ENCODE results near the gene RHO. TPM values are rescaled to one million over a fixed set of nuclear protein-coding genes. Genes with fewer than 3 reads are reported as not detected.
A peak's percentile ranks its signal among the peaks of the same experiment; 100 is the strongest.

Gene RHO
- total RNA-seq, 1 donor from 2014 or later: not detected

DNA sequence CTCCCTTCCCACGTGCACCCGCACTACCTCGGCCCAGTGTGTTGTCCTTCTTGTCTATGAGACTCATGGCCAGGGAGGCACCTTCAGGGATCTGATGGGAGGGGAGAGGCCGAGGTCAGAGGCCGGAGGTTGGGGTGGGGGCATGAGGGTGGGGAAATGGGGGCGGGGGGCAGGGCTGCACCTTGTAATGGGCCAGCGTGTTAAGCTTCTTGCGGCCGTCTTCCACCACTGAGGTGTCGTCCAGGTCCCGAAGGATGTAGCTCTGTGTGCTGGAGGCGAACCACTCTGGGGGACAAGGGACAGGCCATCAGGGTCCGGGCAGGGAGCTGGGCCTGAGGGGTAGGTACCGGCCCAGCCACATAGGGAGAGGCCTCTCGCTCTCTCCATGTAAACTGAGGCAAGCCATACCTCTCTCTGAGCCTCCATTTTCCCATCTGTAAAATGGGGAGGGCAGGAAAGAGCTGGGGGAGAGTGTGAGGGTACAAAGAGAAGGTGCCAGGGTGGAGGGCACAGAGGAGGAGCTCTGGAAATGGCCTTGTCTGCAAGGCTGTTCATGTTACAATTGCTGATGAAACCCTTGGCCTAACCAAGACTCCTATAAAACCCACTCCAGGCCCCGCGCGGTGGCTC lies 33.3 kb downstream of the RHO start:
- no peak for DNase-seq

DNA sequence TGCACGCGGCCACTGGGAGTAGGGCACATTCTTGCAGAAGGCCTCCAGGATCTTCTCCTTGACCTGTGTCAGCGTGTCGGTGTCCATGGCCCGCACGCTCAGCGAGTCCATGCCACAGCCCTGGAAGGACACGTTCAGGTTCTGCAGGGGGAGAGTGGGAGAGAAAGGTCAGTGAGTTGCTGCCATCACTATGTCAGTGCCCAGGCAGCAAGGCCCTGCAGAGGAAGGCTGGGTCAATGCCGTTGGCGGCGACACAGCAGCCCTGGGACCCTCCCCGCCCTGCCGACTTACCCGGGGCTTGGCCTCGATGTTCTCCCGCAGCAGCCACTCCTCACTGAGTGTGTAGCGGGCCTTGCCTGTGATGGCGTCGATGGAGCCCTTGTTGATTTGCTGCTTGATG lies 34.4 kb downstream of the RHO start:
- DNase-seq: no peak

DNA sequence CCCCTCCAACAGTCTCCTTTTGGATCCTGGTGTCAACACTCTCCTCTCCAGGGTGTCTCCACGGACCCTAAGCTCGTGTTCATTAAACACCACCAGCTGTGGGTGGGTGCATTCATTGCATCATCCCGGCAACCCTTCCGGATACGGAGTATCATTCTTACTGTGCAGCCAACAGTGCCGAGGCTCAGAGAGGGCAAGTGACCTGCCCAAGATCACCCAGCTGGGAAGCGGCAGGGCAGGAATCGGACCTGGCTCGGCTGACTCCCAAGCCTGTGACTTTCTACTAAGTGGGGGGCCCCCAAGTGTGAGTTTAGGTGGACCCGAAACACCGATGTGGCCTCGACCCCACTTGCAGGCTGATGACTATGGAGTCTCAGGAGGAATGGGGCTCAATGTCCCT lies 34.9 kb downstream of the RHO start:
- no peak for DNase-seq

DNA sequence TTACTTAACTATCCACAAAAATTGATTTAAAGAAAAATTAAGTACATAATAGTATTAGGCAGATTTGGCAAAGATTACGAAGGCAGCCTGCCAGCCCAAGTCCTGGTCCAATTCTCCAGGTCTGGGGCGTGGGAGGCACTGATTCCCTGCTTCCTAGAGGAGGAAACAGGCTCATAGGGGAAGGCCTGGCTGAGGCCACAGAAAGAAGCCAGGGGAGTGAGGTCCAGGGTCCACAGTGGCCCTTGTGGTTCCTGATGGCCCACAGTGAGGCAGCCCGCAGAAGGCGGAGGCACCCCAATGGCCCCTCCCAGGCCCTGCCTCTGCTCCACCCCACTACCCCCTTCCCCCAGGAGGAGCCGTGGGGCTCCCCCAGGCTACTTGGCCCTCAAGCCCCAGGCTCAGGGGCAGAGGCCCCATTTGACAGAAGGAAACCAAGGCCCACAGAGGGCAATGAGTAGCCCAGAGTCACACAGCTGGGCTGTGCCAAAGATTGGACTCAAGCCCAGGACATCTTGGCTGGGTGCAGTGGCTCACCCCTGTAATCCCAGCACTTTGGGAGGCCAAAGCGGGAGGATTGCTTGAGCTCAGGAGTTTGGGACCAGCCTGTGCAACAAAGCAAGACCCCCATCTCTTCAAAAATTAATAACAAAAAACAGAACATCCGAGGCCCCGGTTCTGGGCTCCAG lies 35.6 kb downstream of the RHO start:
- no peak for DNase-seq

DNA sequence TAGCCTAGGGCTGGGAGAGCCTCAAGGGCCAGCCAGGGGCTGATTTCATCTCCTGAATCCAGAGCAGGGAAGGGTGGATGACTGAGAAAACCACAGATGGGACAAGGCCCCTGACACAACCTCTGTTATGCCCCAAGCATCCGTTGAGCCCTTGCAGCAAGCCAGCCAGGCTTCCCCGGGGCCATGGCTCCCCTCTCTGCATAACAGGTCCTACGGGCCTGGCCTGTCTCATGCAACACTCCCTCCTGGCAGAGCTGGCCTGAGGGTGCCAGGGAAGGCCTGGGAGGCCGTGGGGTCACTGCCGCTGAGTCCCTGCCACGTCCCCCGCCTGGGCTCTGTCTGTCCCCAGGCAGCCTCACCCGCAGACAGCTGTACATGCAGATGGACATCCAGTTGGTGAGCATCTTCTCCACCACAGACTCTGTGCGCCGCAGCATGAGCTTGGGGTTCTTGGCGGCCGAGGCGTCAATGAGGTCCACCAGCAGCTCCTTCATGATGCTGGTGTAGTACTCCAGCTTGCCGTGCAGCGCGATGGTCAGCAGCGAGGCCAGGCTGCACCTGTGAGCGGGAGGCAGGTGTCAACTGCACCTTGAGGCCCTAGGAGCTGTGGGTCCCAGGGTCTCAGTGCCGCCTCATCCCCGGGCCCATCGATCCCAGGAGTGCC lies 36.7 kb downstream of the RHO start:
- no peak for DNase-seq

DNA sequence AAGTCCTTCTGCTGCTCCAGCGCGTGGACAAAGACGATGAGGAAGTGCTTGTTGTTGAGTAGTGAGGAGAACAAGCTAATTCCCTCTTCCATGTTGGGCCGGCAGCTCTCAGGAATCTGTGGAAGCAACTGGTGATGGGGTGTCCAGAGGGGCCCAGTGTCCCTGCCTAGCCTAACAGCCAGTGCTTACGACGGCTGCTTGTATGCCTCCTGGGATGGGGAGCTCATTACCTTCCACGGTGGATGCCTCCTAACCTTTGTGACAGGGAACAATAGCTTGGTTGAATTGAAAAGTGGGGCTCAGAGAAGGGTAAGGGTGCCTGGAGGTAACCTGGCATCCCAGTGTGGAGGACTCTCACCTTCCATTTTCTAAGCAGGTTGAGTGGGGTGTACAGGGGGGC lies 37.5 kb downstream of the RHO start:
- no peak for DNase-seq

DNA sequence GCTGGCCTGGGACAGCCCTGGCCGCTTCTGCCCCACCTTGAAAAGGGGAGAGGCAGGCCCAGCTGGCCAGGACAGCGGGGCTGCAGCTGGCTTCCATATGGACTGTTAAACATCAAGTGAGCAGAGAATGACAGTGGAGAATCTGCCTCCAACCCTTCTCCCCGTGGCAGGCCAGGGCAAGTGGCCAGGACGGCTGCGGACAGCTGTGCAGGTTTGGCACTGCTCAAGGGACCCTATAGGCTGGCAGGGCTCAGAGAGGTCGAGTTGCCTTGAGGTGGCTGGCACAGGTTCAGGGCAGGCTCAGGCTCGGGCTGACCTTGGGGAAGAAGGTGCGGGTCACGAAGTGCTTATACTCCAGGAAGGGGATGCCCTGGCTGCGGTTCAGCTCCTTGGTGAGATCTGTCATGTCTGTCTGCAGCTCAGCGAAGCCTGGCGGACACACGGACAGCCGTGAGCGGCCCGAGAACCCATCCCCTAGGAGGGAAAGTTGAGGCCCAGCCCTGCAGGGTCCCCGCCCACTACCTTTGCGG lies 38.8 kb downstream of the RHO start:
- no peak for DNase-seq

DNA sequence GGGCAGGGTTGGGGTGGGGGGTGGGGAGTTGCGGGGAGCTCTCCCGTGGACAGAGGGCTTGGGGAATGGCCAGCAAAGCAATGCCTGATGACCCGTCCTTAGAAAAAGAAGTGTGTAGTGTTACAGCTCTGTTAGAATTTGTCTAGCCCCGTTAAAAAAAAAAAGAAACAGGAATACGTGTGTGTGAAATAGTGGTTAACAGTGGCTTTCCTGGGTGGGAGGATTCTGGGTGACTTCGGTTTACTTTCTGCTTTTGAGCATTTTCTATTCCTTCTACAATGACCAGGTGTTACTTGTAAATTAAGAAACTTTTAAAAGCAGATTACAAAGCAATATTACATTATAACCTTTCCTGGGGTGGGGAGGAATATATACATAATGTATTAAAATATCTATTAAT lies 39.5 kb downstream of the RHO start:
- DNase-seq: no peak

DNA sequence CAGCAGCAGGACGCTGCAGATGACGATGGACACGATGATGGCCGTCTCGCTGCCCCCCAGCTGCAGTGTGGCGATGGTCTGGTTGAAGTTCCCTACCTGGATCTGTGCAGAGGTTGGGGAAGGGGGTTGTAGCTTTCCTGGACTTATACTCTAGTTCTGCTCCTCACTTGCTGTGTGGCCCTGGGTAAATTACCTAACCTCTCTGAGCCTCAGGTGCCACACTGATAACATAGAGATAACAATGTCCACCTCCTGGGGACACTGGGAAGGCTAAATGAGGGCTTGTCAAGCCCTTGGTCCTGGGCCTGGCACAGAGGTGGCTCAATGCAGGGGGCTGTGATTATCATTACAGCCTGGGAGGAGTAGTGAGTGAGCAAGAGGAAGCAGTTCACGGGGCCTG lies 41.4 kb downstream of the RHO start:
- no peak for DNase-seq

DNA sequence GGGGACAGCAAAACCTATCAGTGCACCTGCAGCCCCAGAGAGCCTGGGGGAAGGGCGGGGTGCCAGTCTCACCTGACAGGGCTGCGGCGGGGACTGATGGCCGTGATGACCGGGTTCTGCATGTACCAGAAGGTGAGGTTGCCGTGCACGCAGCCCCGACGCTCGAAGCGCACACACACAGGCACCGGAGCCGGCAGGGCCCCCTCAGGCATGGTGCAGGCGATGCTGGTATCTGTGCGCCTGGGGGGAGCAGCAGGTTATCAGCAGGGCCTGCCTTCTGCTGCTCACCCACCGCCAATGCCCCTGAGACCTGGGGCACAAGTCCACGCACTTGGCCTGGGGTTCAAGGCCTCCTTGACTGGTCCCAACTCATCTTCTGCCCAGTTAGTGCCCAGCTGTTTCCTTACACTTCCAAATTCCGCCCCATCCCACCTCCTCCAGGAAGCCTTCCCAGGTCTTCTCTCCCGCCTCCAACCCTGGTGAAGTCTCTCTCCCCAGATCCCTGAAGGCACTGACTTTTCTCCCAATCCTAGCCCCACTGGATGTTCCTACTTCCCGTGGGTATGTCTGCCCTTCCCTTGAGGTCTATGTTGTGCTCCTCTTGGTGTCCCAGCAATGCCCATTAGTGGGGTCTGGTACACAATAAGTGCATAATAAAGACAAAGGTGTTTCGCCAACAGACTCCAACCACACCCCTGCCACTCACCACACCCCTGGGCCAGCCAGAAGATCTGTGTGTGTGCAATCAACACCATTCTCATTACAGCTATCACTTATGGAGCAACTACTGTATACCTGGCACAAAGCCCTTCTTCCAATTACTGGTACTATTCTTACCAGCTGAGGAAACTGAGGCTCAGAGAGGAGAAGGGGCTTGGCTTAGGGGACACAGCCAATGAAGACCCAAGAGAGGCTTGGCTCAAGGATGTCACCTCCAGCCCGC lies 43.4 kb downstream of the RHO start:
- DNase-seq: no peak

DNA sequence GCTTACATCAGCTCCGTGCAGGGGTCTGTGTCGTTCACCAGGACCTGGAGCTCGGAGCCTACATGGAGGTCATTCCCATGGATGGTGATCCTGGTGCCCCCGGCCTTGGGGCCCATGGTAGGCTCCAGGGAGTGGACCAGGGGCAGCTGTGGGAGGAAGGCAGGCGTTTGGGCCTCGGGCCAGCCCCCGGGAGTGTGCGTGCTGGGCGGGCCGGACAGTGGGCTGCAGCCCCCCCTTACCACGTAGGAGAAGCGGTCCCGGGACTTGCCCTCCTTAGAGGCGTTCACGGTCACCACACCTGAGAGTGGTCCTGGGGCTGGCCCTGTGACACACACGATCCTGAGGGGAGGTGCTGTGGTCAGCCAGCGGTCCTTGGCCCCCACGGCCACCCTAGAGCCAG lies 44.2 kb downstream of the RHO start:
- no peak for DNase-seq

DNA sequence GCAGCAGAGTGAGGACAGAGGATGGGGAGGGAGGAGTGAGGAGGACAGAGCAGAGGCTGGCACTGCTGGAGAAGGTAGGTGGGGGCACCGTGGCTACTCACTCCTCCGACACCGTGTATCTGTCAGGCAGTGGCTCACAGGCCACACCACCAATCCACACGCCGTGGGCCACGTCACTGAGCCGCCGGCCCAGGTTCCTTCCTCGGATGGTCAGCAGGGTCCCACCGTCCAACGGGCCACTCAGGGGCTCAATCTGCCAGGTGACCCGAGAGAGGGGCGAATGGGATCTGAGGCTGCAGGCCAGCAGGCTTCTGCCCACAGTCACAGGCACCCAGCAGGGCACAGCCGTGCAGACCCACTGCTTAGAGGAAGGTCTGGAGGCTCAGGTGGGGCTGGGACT lies 45.1 kb downstream of the RHO start:
- DNase-seq: no peak

DNA sequence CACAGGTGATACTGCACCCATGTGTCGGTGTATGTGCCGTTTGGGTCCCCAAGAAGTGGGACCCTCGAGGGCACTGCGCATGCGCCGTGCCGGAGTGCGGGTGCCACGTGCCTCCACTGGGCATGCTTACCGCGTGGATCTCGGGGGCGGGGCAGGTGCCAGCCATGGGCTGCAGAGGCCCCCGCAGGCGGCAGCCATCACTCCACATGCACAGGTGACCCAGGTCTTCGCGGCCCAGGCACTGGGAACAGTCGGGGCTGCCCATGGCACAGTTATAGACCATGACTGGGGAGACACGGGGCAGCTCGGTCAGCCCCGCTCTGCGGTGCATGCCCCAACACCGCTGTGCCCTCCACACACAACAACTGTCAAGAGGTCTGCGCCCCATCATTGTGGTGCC lies 45.8 kb downstream of the RHO start:
- DNase-seq: no peak

DNA sequence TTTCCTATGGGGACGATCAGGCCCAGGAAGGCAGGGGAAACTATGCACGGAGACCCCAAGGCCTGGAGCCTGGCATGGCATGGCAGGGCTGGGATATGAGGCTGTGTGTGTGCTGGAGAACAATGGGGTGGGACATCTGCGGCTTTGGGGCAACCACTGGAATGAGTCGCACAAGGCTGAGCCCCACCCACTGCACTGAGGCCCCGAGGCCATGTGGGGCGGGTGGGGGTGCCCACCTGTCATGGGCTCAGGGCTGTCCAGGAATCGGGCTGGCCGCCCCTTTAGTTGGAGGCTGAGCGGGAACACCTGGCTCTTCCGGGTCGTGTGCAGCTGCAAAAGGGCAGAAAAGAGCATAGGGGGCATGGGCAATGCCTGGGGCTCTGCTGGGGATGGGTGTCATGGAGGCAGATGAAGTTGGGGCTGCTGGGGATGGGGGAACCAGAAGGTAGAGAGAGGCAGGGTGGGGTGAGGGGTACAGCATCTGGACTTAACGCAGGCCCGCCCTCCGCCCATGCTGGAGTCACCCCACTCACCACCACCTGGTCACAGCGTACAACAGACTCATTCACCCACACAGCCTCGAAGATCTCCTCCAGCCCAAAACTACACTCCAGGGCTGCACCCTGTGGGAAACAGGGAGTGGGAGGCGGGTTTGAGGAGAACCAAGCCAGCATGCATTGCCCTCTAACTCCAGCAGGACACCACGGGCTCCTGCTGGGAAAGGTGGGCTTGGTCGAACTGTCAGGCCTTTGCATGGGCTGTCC lies 47.0 kb downstream of the RHO start:
- DNase-seq: no peak

DNA sequence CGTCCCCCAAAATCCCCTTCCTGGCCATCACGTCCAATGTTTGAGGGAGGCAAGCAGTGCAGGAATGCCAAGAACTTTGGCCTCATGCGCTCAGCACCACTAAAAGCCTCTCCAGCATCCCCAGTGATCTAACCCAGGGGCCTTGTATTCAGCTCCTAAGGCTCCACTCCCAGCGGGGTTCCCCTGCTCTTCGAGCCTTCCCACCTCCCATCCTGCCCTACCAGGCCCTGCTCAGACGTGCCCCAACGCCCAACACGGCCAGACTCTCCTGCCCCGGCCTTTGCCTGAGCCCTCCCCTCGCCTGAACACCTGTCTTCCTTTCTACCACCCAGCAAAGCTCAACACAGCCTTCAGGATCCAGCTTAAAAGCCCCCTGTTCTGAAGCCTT lies 47.6 kb downstream of the RHO start:
- DNase-seq: no peak

DNA sequence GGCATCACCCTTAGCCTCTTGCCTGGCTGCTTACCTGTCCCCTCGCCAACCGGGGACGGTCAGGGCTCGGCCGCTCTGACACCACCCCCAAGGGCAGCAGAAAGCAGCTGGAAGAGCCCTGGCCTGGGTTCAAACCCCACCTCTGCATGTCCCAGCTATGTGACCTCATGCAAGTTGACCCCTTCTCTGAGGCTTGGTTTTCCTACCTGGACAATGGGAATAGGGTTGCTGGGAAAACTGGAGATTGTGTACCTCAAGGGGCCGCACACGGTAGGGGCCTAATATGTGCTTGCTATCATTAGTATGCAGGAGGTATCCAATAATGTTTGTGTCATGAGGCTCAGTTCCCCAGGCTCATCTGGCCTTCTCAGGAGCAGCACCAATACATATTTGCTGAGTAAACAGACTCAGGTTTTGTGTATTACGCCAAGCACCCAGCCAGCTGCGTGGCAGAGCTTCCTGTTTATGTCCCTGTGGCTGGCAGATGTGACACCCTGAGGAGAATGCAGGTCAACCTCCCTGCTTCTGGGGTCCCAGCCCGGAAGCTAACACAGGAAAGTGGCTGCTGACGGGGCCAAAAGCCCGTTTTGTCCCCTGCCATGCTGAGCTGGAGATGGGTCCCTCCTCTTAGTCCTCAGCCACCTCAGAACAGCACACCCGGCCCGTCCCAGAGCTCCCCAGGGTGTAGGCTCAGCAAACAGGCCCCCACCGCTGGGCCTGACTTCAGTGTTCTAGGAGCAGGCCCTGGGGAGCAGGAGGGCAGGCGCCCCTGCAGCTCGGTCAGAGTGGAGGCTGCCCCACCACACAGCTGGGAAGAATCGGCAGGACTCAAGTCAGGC lies 48.3 kb downstream of the RHO start:
- peak; percentile 42 for DNase-seq

DNA sequence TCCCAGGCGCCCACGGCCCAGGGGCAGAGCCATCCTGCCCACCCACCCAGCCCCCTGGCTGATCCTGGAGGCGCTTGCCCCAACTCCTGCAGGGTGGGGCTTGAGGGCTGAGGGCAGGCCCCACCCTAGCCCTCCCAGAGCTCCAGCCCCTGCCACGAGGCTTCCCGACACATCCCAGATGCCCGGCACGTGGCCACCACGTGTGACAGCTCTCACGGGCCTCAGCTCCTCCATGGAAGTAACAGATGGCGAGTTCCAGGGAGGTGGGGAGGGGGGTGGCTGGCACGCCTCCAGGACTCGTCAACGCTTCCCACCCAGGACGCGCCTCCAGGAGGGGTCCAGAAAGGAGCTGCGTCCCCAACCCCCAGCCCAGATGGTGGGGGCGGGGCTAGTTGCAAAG lies 48.9 kb downstream of the RHO start:
- DNase-seq: no peak

DNA sequence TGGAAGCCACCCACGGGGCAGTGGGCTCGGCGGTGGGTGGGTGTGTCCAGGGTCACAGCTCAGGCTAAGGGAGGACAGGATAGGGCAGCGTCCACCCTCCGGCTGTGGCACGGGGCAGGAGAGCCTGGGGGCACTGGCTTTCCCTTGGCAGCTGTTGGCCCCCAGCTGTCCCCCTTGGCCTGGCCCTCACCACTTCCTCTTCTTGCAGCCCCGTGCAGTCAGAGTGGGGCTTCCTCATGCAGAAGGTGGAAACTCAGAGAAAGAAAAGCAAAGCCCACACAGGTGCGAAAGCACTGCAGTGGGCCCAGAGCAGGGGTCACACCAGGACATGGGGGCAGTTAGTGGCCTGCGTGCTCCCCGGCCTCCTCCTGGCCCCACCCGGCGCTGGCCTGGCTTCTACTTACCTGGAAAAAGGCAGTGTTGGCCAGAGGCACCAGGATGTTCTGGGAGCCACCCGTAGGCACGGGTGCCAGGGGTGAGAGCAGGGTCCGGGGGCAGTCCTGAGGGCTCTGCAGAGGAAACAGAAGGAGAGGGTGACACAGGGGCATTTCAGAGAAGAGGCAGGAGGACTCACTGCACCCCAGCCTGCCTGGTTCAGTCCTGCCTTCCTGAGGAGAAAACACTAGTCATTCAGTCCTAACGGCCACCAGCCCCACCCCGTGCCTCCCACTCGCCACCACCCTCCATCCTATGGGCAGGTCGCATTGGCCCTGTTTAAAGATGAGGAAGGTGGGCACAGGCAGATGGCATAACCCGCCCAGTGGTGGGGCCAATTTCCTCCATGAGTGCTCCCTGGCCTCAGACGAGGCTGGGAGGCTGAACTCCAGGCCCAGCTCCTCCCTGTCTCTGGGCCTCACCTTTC lies 49.7 kb downstream of the RHO start:
- no peak for DNase-seq

DNA sequence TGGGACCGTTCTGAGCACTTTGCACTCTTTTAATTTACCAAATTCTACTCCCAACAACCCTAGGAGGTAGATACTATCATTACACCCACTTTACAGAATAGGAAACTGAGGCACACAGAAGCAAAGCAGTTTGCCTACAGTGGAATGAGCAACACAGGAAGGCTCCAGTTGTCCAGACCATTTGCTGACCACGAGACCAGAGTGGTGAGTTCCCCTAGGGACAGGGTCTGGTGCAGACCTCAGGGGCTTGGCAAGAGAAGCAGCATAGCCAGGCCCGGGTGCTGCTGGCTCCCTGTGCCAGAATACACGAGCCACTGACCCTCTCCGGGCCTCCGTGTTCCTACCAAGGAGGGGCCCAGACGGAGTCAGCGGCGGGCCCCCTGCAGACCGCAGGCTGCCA lies 51.6 kb downstream of the RHO start:
- DNase-seq: no peak

DNA sequence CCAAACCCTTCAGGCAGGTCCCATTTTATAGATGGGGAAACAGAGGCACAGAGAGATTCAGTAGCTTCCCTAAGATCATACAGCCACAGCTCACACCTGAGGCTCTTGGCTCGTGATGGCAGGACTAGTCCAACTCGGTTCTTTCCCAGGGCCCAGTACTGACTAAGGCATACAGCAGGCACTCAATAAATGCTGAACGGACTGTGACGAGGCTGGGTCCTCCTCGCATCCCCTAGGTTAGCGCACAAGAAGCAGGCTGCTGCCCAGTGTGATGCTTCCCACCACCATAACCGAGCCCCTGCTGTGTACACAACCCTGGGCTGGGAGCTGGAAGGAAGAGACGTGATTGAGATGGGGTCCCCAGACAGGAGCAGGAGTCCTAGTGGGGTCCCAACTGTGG lies 53.2 kb downstream of the RHO start:
- DNase-seq: no peak
